Endothelial cell of umbilical vein (primary cell): ENCODE data around the gene IL36RN. TPM values are rescaled to one million over a fixed set of nuclear protein-coding genes. Genes with fewer than 3 reads are reported as not detected.

Experiments used
- BruUV-seq: library from RNA; stranded (reverse); fragments of 400-500 nt; replicated peaks from 2 replicates; lab custom pipeline; 2021; lab: Mats Ljungman, UMichigan
- CTCF ChIA-PET: fragments of 300-600, 350-600 bp; sonication (Branson Sonifier 250); formaldehyde crosslinking; loops from one replicate; lab custom pipeline; 2021; ENCODE audit warnings: antibody characterized with exemption, inconsistent platforms; lab: Charles Lee
- POLR2A ChIA-PET: fragments of 300-600, 350-600 bp; sonication (Branson Sonifier 250); formaldehyde crosslinking; loops from one replicate; lab custom pipeline; 2021; ENCODE audit warnings: antibody characterized with exemption, inconsistent platforms; lab: Charles Lee
- DNase-seq: peaks from one replicate; pipeline ENCODE4 v3.0.0-alpha.2; 2011; ENCODE audit warnings: low read depth, low spot score
- FAIRE-seq: peaks from 2 replicates; lab custom pipeline; 2011; peaks lifted over from hg19 to GRCh38; lab: Jason Lieb, UNC
- H2AFZ ChIP-seq: 2 replicates; pipeline ENCODE4 v1.6.0; 2012; ENCODE audit warnings: low read depth, low read length, control low read depth, inconsistent platforms
- H3K27ac ChIP-seq: 2 replicates; pipeline ENCODE4 v1.5.1; 2011; ENCODE audit warnings: low read depth, mild to moderate bottlenecking, control low read depth, low read length, moderate library complexity; ENCODE audit not compliant: insufficient read depth
- H3K27me3 ChIP-seq, 2 experiments: 2 replicates each; pipeline versions ENCODE4 v1.6.0 to v1.6.1; 2011; ENCODE audit warnings: low read length in 2 of 2, mixed read lengths in 1 of 2; ENCODE audit not compliant: control insufficient read depth in 2 of 2, insufficient read depth in 2 of 2
- H3K36me3 ChIP-seq, 2 experiments: 2 replicates in 1 of 2; 3 replicates in 1 of 2; pipeline ENCODE4 v1.5.1; 2011; ENCODE audit warnings: low read length in 2 of 2, mild to moderate bottlenecking in 1 of 2, moderate library complexity in 1 of 2; ENCODE audit not compliant: control insufficient read depth in 2 of 2, insufficient read depth in 2 of 2; ENCODE audit errors: extremely low read depth in 1 of 2
- H3K4me1 ChIP-seq: 3 replicates; pipeline ENCODE4 v1.5.1; 2011; ENCODE audit warnings: mild to moderate bottlenecking, low read length; ENCODE audit not compliant: control insufficient read depth, insufficient read depth; ENCODE audit errors: extremely low read depth
- H3K4me2 ChIP-seq: 2 replicates; pipeline ENCODE4 v1.6.1; 2011; ENCODE audit warnings: low read length, control low read depth, mixed read lengths; ENCODE audit not compliant: insufficient read depth
- H3K4me3 ChIP-seq, 3 experiments: fragments of 200-600 bp in 1 of 3; sonication (generic), shearing (Covaris generic) in 1 of 3; replicated peaks in 1 of 3; 2 replicates each; pipeline ENCODE4 v1.5.1; 2011 to 2016; ENCODE audit warnings: control low read depth in 3 of 3, low read length in 3 of 3, mild to moderate bottlenecking in 2 of 3, inconsistent platforms in 1 of 3, low read depth in 1 of 3, moderate library complexity in 1 of 3; ENCODE audit not compliant: insufficient read depth in 1 of 3
- H3K79me2 ChIP-seq: 2 replicates; pipeline ENCODE4 v1.6.0; 2012; ENCODE audit warnings: low read length, inconsistent platforms; ENCODE audit not compliant: control insufficient read depth, insufficient read depth
- H3K9ac ChIP-seq: replicated peaks from 2 replicates; pipeline ENCODE3; 2011; ENCODE audit warnings: low read length, control low read depth; ENCODE audit not compliant: insufficient read depth; ENCODE audit errors: extremely low read depth
- H3K9me1 ChIP-seq: replicated peaks from 3 replicates; pipeline ENCODE4 v1.6.0; 2011; ENCODE audit warnings: mild to moderate bottlenecking, low read length; ENCODE audit not compliant: control insufficient read depth, insufficient read depth; ENCODE audit errors: extremely low read depth
- H3K9me3 ChIP-seq: replicated peaks from 2 replicates; pipeline ENCODE4 v1.5.1; 2012; ENCODE audit warnings: low read length, inconsistent platforms; ENCODE audit not compliant: control insufficient read depth, insufficient read depth
- H4K20me1 ChIP-seq: replicated peaks from 2 replicates; pipeline ENCODE3; 2011; ENCODE audit warnings: mild to moderate bottlenecking, low read length; ENCODE audit not compliant: control insufficient read depth, insufficient read depth; ENCODE audit errors: extremely low read depth
- CTCF ChIP-seq, 2 donors: IDR thresholded peaks; 1 replicate in 1 of 2; 2 replicates in 1 of 2; pipeline ENCODE4 v1.5.1; 2011; ENCODE audit warnings: low read length in 2 of 2, mild to moderate bottlenecking in 2 of 2, moderate library complexity in 2 of 2, control low read depth in 1 of 2, inconsistent platforms in 1 of 2, low read depth in 1 of 2; ENCODE audit not compliant: insufficient read depth in 1 of 2; ENCODE audit errors: extremely low read depth in 1 of 2
- EZH2 ChIP-seq: IDR thresholded peaks from 2 replicates; pipeline ENCODE4 v1.6.1; 2012; ENCODE audit warnings: borderline replicate concordance, low read depth, mild to moderate bottlenecking, moderate library complexity, low read length, inconsistent platforms; ENCODE audit not compliant: severe bottlenecking
- FOS ChIP-seq: IDR thresholded peaks from 2 replicates; pipeline ENCODE4 v1.6.1; 2011; ENCODE audit warnings: mild to moderate bottlenecking, low read length, moderate library complexity, borderline replicate concordance; ENCODE audit not compliant: insufficient read depth
- GATA2 ChIP-seq: IDR thresholded peaks from 2 replicates; pipeline ENCODE4 v1.7.0; 2011; ENCODE audit warnings: low read depth, mild to moderate bottlenecking, moderate library complexity, mixed read lengths, low read length; ENCODE audit not compliant: insufficient read length, insufficient read depth
- JUN ChIP-seq: IDR thresholded peaks from 2 replicates; pipeline ENCODE4 v1.6.1; 2011; ENCODE audit warnings: borderline replicate concordance, low read depth; ENCODE audit not compliant: insufficient read length, insufficient read depth
- MYC ChIP-seq: IDR thresholded peaks from one replicate; pipeline ENCODE4 v1.6.1; 2011; ENCODE audit warnings: mild to moderate bottlenecking, low read depth, low read length
- POLR2A ChIP-seq: IDR thresholded peaks from 2 replicates; pipeline ENCODE4 v1.6.1; 2012; ENCODE audit warnings: low read depth, mild to moderate bottlenecking, control low read depth, low read length
- POLR2AphosphoS5 ChIP-seq: IDR thresholded peaks from 2 replicates; pipeline ENCODE4 v1.6.1; 2012; ENCODE audit warnings: low read depth, mild to moderate bottlenecking, control low read depth, low read length, moderate library complexity; ENCODE audit not compliant: insufficient read depth
- dilution Hi-C: fragments of 300-500 bp; cut with MboI; formaldehyde crosslinking; loops from one replicate; pipeline ENCODE4 v1.15.0; 2019; ENCODE audit warnings: low sequenced_read_pairs; ENCODE audit not compliant: extremely low pct_ligation_motif_present
- intact Hi-C: fragments of 100-400 bp; cut with micrococcal nuclease; formaldehyde crosslinking; loops from one replicate; pipeline ENCODE4 v1.10.0; 2022
- polyA plus RNA-seq, 4 experiments: library from polyadenylated mRNA; depleted of rRNA in 3 of 4; stranded (reverse) in 3 of 4; unstranded in 1 of 4; fragments of >200 nt; gene quantifications; 2 replicates each; pipeline versions ENCODE4 v1.2.1 to v1.2.3, GENCODE V29; 2011 to 2012; ENCODE audit warnings: missing spikeins in 1 of 4
- total RNA-seq: library from RNA; stranded (reverse); gene quantifications from 2 replicates; pipeline ENCODE4 v1.2.3, GENCODE V29; 2021
- TF ChIP-seq, protein P1 (sequence below): IDR thresholded peaks from 2 replicates; pipeline ENCODE4 v1.6.1; 2011; ENCODE audit not compliant: insufficient read depth, insufficient read length

The IL36RN gene
- total and polyA plus RNA-seq, 2 donors (not counting 3 experiments of a cell fraction or from before 2014, with no cell fraction given): not detected

DNA sequence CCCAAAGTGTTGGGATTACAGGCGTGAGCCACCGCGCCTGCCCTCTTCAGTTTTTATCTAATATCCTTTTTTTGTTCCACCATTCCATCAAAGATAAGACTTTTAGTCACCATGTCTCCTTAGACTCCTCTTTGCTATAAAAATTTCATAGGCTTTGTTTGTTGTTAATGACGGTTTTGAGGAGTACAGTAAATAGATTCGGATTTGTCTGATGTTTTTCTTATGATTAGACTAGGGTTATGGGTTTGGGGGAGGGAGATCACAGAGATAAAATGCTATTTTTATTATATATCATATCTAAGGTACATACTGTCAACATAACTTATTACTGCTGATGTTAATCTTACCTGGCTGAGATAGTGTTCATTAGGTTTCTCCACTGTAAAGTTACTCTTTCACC lies 12.5 kb upstream of the IL36RN start:
- no peak for TF ChIP-seq EZH2
- no peak for TF ChIP-seq MYC
- TF ChIP-seq POLR2AphosphoS5: no peak
- TF ChIP-seq JUN: no peak
- TF ChIP-seq POLR2A: no peak
- no peak for TF ChIP-seq GATA2
- TF ChIP-seq, protein P1, sequence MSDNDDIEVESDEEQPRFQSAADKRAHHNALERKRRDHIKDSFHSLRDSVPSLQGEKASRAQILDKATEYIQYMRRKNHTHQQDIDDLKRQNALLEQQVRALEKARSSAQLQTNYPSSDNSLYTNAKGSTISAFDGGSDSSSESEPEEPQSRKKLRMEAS: no peak
- no peak for TF ChIP-seq FOS
- TF ChIP-seq CTCF (IDR thresholded peaks at IDR 0.05; ENCODE audit: extremely low read depth in 1 of 2, insufficient read depth in 1 of 2, low read depth in 1 of 2, low read length in 2 of 2): no peak
- Histone ChIP-seq H3K4me2 (no peak overlapping the region), H3K9ac (no peak overlapping the region), H3K79me2 (no peaks in the 10 kb centered on the region), H3K27me3 (peaks cover 0 to 3% of the 10 kb centered on the region in 2 experiments), H3K27ac (no peak overlapping the region), H3K9me3 (no peaks in the 10 kb centered on the region), H4K20me1 (no peaks in the 10 kb centered on the region), H3K36me3 (no peaks in the 10 kb centered on the region), H3K4me3 (no peak overlapping the region), H2AFZ (no peak overlapping the region), H3K4me1 (no peaks in the 10 kb centered on the region), H3K9me1 (no peaks in the 10 kb centered on the region)
- ChIA-PET POLR2A (no interaction called here), CTCF (no interaction called here)
- no peak for DNase-seq
- FAIRE-seq: no peak
- BruUV-seq: no TSS peak
- dilution Hi-C loops: no loop called here
- intact Hi-C loops: no loop called here
